SIG-M5 treated with dmso at 0.1 percent for 504 hours (cell line): ENCODE results near the gene RAD21L1.

Source experiments
- DNase-seq: peaks from one replicate; lab custom pipeline; 2025; ENCODE audit not compliant: unreplicated experiment; lab: John Stamatoyannopoulos, UW

The RAD21L1 gene

DNA sequence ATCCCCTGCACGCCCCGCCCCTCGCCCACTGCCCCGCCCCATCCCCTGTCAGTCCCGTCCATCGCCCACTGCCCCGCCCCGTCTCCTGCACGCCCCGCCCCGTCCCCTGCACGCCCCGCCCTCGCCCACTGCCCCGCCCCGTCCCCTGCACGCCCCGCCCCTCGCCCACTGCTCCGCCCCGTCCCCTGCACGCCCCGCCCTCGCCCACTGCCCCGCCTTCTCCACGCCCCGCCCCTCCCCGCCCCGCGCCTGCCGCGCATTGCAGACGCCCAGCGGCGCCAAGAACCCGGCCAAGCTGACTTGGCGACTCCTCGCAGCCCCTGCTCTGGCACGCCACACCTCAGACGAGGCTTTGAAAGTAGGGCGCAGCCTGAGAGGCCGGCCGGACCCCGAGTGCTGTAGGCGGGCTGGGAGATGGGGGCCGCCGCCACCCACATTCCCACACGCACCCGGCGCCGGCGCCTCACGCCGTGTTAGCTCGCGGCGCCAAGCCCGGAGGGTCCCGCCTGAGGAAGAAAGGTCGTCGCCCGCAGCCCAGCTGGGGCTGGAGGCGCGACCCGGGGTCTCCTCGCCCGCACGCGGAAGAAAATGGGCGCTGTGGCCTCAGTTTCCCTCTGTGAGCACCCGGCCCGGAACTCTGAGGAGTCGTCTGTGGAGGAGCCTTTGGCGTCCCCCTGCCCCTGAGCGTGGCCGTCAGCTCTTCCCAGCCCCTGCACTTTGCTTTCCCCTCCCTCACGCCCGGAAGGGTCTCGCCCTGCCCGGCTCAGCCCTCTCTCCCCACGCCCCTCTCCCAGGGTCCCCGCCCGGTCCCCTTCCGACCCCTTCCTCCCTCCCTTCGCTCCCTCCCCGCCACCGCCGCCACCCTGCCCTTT, at the start of gene RAD21L1:
Gene RAD21L1 (plus strand): TSS at position 262 of the 872 bp plus-strand sequence. CDS start 2,410 bp downstream, outside the sequence.
- DNase-seq: peak; percentile 31

DNA sequence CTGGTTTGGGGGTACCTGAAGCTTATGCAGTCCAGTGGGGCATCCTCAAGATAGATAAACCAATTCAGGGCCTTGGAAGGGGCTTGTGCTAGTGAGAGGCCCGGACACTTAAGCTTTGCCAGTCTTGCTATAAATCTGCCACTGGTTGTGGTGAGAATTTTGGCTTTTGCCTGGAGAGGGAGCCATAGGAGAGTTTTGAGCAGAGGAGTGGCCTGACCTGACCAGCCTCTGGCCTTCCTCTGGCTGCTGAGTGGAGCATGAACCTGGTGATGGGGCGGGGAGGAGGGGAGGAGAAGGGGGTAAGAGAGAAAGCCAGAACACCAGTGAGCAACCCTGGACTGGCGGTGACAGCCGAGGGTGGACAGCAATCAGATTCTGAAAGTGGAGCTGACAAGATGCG, 48.2 kb upstream of the RAD21L1 start:
- DNase-seq: no peak

DNA sequence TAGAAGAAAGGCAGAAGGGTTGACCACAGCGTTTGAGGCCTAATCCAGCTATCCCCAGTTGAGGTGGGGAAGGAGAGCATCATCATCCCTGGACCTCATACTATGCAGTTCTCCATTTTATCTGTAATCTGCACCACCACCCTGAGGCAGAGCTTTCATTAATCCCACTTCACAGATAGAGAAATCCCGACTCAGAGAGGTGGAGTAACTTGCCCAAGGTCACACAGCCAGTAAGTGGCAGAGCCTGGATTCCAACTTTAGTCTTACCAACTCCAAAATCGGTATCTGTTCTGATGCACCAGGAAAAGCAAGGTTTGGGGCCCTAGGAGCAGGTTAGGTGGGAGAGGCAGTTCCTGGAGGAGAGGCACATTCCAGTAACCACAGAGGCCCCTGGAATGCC, 47.7 kb upstream of the RAD21L1 start:
- DNase-seq: no peak

DNA sequence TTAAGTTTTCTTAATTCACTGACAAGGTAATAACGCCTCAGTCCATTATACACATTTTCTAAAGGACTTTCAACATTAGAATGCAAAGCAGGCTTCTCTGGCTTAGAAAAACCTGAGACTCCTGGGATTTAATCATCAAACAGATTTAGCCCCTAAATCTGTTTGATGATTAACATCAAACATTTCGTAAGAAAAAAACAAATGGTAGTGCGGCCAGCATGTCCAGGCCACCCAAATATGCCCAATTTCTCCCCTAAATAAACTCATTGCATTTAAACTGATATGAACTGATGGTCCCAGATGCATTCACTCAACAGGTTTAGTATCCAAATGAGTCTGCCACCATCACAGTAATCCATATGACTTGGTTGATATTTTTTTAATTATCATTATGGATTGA, 47.2 kb upstream of the RAD21L1 start:
- no peak for DNase-seq

DNA sequence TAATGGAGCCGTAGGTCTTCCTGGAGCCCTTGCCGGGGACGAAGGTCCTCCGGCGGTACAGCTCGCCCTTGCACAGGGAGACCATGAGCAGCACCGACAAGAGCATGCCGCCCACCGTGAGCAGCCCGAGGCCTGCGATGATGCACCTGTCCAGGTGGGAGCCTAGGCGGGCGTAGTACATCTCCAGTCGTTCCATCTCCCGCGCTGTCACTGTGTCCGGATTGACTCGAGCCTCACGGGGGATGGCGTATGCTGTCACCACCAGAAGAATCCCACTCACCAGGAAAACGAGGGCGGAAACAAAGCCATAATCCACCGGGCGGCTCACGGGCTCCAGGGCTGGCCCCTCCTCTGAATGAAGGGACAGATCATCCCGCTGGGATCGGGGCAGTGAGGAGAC, 44.9 kb upstream of the RAD21L1 start:
- no peak for DNase-seq

DNA sequence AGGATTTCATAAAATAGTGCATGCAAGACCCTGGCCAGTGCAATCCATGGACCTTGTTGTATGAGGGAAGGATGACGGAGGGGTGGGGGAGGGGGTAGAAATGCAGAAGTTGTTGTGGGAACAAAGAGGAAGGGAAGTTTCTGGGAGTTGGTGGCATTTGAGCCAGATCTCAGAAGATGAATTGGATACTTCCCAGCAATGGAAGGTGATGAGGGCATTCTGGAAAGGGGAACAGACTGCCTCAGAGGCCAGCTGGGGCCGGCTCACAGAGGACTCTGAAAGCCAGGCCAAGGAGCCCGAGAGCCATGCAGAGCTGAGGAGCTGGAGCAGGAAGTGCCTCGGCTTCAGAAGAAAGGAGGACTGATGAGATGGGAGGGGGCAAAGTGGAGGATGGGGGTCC, 43.7 kb upstream of the RAD21L1 start:
- DNase-seq: no peak

DNA sequence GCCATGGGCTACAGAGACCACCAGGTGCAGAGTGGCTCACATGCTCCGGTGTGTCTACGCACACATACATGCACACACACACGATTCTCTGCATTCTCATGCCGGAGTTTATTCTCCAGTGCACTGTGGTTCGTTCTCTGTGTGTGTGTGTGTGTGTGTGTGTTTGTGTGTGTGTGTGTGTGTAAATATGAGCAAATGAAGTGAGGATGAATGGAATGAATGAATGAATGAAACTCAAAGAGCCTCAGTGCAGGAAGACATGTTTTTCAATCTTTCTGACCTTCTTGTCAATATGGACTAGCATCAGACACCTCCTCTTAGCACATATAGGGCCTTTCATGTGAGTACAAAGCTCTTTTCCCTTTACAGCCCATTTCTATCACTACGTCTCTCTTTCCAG, 42.7 kb upstream of the RAD21L1 start:
- DNase-seq: no peak

DNA sequence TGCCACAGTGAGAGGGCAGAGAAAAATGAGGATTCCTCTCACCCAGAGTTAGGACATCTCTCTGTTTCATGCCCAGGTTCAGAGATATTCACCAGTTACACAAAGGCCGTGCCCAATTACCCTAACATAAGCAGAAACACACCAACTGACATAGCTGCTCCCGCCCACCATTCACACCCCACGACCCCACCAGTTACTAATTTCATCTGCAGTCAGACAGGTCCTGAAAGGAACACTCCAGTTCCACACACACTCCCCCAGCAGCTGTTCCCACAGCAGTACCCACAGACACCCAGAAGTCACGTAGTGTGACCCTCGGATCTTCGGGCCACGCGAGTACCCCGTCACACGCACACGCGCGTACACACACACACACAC, 41.6 kb upstream of the RAD21L1 start:
- no peak for DNase-seq

DNA sequence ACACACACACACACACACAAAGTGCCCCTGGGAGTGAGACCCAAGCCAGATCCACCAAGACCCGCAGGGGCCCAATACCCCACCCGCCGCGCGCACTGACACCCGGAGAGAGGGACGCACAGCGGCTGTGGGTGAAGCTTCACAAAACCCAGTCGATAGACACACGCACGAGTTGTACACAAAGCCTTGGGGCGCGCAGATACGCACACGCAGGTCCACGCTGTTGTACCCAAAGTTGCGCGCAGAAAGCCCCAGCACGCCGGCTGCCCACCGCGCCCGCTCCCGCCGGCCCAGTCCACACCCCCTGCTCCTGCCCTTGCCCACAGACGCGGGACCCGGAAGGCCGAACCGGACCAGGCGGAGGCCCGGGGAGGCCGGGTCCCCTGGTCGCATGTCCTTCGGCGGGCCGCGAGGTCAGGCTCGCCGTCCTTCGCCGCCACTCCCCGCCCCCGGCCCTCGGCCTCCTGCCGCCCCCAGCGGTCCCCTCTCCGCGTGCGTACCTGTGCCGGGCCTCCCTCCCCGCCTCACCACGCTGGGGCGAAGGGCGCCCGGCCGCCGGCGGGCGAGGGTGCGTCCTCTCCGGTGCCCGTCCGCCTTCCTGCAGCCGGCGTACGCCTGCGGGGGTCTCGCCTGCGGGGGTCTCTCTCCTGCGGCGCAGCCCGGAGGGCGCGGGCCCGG, 41.1 kb upstream of the RAD21L1 start, which contains the start of gene TMEM74B:
Gene TMEM74B (minus strand): TSS at position 344 of the 678 bp plus-strand sequence. CDS start 1,180 bp downstream, outside the sequence.
- DNase-seq: no peak

DNA sequence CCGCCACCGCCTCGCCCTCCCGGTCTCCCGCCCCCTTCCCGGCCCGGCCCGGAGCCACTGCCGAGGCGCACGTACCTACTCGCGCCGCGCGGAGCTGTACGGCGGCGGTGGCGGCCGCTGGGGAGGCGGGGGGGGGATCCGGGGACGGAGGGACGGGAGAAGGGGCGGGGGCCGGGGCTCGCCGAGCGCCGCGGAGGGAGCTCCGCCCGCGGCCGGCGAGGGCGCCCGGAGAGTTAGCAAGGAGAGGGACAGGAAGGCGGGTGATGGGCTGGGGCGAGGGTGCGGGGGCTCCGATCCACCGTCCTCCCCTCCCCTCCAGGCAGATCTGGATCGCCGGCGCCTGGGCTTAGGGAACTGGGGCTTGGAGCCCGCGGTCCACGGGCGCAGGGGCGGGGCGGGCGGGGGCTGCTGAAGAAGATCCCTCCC, 40.5 kb upstream of the RAD21L1 start:
- no peak for DNase-seq

DNA sequence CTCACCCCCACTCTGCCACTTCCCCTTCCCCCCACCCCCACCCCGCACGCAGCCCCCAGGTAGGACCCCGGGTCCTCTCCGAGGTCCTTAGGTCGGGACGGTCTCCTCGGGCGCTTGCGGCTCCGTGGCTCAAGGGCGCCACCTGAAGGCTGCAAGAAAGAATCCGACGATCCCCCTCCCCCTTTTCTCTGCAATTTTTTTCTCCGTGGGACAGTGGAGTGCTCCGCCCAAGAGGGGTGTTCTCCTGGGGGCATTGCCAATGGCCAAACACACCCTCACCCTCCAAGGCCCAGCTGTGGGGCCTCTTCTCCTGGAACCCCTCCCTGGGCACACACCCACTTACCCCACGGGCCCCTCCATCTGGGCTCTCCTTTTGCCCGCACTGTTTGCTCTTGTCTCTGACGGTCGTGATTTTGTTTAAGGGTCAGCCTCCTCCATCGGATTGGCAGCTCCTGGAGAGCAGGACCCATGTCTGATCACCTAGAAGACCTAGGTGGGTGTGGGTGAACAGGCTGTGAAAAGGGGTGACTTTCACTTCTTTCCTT, 40.0 kb upstream of the RAD21L1 start:
- peak; percentile 42 for DNase-seq

DNA sequence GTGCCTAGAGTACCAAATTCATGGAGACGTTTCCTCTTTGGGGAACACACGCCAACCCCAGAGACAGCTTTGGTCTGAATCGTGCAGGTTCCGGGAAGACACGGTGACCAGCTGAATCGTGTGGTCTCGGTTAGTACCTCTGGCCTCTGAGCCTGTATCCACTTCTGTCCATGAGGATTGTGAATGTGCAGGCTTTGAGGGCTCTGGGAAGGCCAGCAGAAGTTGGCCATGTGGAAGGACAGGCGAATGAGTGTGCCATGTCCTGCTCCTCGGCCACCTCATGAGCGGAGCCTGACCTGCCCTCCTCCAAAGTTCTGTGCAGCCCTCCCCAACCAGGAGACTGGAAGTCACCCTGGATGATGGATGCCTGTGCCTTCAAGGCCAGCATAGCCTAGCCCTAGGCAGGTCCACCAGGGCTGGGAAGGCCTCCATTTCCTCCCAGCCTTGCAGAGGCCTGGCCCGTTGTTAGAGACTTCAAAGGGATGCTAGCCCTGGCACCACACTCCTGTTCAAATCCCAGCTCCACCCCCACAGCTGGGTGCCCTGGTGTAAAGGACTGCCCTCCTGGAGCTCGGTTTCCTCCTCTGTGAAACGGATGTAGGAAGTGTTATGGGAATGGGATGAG, 39.4 kb upstream of the RAD21L1 start:
- no peak for DNase-seq

DNA sequence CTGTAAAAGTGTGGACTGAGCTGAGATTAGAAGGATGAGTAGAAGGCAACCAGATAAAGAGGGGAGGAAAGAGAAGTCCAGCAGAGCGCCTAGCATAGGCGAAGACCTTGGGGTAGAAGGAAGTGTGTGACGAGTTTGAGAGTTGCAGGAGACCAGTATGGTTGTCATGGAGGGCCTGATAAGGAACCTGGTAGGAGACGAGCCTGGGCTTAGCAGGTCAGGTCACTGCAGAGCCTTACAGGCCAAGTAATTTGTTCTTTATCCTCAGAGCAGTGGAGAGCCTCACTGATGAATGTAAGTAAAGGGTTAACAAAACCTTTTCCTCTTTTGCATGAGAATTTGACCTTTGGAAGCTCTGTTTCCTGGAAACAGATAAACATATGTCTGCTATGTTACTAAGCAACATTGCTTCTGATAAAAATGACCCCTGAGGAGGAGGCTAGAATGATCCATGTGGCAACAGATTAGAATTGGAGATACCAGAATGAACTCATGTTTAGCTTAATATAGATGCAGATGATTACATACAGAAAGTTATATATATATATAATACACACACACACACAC, 38.2 kb upstream of the RAD21L1 start:
- no peak for DNase-seq

DNA sequence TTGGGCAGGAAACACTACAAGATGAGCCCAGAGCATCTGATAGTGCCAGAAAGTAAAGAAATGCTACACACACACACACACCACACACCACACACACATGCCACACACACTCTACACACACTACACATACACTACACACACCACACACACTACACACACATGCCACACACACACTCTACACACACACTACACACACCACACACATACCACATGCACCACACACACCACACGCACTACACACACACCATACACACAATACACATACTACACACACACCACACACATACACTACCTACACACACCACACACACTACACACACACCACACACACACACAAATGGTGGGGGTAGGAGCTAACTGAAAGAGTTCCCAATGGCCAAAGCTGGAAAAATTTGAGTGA, 37.5 kb upstream of the RAD21L1 start:
- DNase-seq: no peak

DNA sequence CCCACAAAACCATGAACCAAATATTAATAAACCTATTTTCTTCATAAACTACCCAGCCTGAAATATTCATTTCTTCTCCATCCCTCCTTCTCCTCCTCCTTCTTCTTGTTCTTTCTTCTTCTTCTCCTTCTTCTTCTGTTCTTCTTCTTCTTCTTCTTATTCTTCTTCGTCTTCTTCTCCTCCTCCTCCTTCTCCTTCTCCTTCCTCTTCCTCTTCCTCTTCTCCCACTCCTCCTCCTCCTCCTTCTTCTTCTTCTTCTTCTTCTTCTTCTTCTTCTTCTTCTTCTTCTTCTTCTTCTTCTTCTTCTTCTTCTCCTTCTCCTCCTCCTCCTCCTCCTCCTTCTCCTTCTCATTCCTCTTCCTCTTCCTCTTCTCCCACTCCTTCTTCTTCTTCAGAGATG, 36.0 kb upstream of the RAD21L1 start:
- no peak for DNase-seq

DNA sequence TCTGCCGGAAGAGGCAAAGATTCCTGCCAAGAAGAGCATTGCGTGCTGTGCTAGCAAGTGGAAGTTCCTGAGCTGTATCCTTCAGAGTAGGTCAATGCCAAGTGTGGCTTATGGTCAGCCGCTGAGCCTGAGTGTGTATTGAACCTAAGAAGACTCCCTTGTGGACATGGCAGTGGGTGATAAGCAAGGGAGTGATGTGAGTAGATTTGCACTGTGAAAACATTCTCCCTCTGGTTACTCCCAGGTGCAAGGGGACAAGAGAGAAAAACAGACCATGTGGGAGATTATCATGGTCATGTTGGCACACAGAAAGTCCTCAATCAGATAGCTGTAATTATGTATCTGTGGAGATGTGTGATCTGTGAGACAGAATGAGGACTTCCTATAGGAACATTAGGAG, 35.0 kb upstream of the RAD21L1 start:
- no peak for DNase-seq

DNA sequence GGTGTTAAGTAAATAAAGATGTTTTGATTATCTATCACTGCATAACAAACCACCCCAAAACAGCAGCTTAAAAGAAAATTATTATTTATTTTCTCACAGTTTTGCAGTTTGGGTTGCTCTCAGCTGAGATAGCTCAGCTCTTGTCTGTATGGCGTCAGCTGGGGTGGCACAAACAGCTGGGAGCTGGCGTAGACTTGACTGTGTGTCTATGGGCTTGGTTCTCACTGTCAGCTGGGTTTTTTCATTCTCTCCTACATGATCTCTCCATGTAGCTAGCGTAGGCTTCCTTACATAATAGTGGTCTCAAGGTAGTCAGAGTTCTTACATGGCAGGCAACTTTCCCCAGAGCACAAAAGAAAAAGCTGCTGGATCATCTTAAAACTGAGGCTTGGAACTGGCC, 34.5 kb upstream of the RAD21L1 start:
- DNase-seq: no peak

DNA sequence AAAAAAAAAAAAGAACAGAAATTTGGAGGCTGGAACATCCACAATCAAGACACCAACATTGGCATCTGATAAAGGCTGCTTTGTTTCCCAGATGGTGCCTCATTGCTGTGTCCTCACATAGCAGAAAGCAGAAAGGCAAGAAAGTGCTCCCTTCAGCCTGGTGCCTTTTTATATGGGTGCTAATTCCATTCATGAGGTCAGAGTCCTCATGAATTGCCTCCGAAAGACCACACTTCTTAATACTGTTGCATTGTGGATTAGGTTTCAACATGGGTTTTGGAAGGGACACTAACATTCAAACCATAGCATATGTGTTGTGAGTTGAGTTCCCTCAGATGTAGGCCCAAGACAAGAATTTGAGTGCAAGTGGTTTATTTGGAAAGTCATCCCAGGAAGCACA, 30.6 kb upstream of the RAD21L1 start:
- no peak for DNase-seq

DNA sequence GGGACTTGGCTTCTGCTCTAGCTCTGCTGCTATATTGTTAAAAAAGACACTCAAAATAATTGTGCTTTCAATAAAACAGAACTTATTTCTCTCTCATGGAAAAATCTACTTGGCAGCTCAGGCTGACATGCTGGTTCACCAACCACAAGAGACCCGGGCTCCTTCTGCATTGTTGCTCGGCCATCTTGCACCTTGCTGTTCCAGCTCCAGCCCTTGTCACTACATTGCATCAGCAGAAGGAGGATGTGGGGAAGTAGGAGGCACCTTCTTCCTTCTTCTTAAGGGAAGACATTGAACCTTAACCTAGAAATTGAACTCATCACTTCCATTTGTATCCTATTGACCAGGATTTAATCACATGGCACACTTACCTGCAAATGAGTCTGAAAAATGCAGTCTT, 29.2 kb upstream of the RAD21L1 start:
- no peak for DNase-seq

DNA sequence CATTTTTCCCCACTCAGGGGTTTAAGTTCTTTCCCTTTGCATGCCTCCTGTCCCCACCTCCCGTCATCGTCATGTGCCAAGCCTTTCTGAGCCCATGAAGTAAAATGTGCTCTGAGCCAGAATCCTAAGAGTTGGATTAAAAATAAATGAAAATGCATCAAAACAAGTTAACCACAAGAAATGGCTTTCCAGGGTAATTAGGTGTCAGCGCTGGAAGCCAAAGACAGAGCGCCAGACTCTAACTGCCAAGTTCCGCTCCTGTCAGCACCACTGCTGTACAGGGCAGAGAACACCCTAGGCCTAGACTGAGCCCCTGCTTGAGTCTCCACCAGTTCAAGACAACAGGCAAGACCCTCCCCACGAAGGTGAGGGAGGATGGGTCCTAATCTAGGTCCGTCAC, 28.0 kb upstream of the RAD21L1 start:
- no peak for DNase-seq

DNA sequence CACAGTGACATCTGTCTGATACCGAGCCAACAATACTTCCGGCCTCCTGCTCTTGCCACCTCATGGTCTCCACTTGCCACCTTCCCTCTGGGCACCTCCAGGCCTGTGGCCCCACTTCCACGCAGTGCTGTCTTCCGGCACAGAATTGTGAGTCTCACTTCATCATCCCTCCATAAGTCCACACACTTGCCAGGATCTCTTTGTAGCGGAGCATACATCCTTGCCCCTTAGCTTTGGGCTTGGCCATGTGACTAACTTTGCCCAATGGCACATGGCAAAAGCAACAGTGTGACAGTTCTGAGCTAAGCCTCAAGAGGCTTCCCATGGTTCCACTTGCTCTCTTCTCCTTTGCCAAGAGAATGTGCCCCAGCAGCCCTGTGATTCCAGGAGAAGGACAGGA, 27.1 kb upstream of the RAD21L1 start:
- no peak for DNase-seq
